GM21528 (cell line): ENCODE data around the gene INF2.
A peak's percentile ranks its signal among the peaks of the same experiment; 100 is the strongest.

Experiments
- ATAC-seq: cut with Tn5 transposase; IDR thresholded peaks from one replicate; pipeline ENCODE4 v1.9.1; 2021; ENCODE audit warnings: mild to moderate bottlenecking, moderate library complexity; ENCODE audit not compliant: unreplicated experiment, low FRiP score

INF2 gene

GRCh38 chr14:104673481-104673880, 15.9 kb upstream of the INF2 start:
- ATAC-seq: no peak

GRCh38 chr14:104675447-104675846, 14.0 kb upstream of the INF2 start:
- no peak for ATAC-seq

- no peak for ATAC-seq
These were observed 13.2 kb upstream of the INF2 start for GRCh38 chr14:104676130-104676693.

GRCh38 chr14:104676694-104677511, 12.5 kb upstream of the INF2 start:
- peak; percentile 15 for ATAC-seq

GRCh38 chr14:104677512-104678332, 11.7 kb upstream of the INF2 start:
- peak; percentile 45 for ATAC-seq

GRCh38 chr14:104678346-104678745, 11.1 kb upstream of the INF2 start:
- peak; percentile 14 for ATAC-seq

GRCh38 chr14:104678901-104679705, 10.3 kb upstream of the INF2 start:
- ATAC-seq: no peak

GRCh38 chr14:104680056-104680805, 9.2 kb upstream of the INF2 start:
- ATAC-seq: no peak

GRCh38 chr14:104680806-104681688, 8.4 kb upstream of the INF2 start:
- ATAC-seq: peak; percentile 33

- ATAC-seq: no peak
These were observed 7.7 kb upstream of the INF2 start for GRCh38 chr14:104681689-104682074.

GRCh38 chr14:104682107-104682593, 7.3 kb upstream of the INF2 start:
- no peak for ATAC-seq

GRCh38 chr14:104683653-104684448, 5.6 kb upstream of the INF2 start:
- no peak for ATAC-seq

- no peak for ATAC-seq
These were observed 5.0 kb upstream of the INF2 start for GRCh38 chr14:104684449-104684821.

- ATAC-seq: no peak
These were observed 4.0 kb upstream of the INF2 start for GRCh38 chr14:104685216-104685997.

- ATAC-seq: no peak
These were observed 3.3 kb upstream of the INF2 start for GRCh38 chr14:104685998-104686610.

- ATAC-seq: no peak
These were observed 2.5 kb upstream of the INF2 start for GRCh38 chr14:104686624-104687517.
